Measurements from ENCODE around the gene MANF. TPM values are rescaled to one million over a fixed set of nuclear protein-coding genes. Genes with fewer than 3 reads are reported as not detected.

MANF gene
- total and polyA plus RNA-seq, 2 experiments from 2014 or later = 48.7 to 92.7 TPM

GRCh38 chr3:51336261-51336660 lies 48.8 kb upstream of the MANF start:
- ATAC-seq = peak; percentile 80
- peaks cover 4% of the 10 kb centered on the region for H3K27me3 Mint-ChIP-seq (ENCODE audit: insufficient read depth, low read depth, poor library complexity)

More at GRCh38 chr3:51336261-51336660, 48.8 kb upstream of the MANF start:
- H3K27ac ChIP-seq (ENCODE audit: low read depth) = no peak overlapping the region
- no peak overlapping the region for H2AFZ ChIP-seq
- H3K4me3 ChIP-seq = no peak overlapping the region
- Mint-ChIP-seq H3K36me3 (ENCODE audit: low read depth) (peaks cover 2% of the 10 kb centered on the region; the same call in 2 of the 3 replicates), H3K4me1 (peaks cover 19% of the 10 kb centered on the region), H3K9me3 (no peaks in the 10 kb centered on the region), H3K4me3 (no peak overlapping the region), H3K27ac (no peak overlapping the region)
- no peaks in the 10 kb centered on the region for H3K36me3 ChIP-seq (ENCODE audit: insufficient read depth)
- H4K20me1 ChIP-seq (replicated peaks; ENCODE audit: insufficient read depth) = no peaks in the 10 kb centered on the region
- DNase-seq (ENCODE audit: low spot score) = peak; percentile 61
- no peaks in the 10 kb centered on the region; the same call in 1 of the 2 replicates for H3K9me2 ChIP-seq (ENCODE audit: insufficient read depth)
- H3K27me3 ChIP-seq (ENCODE audit: insufficient read depth) = no peaks in the 10 kb centered on the region
- no peaks in the 10 kb centered on the region for H3F3A ChIP-seq (replicated peaks; ENCODE audit: low read depth)
- no peaks in the 10 kb centered on the region for H3K79me2 ChIP-seq (replicated peaks; ENCODE audit: insufficient read depth)
- H3K4me2 ChIP-seq = no peak overlapping the region
- TF ChIP-seq CTCF (conservative IDR thresholded peaks at IDR 0.05; ENCODE audit: low read depth in 2 of 2) = no peak
- TF ChIP-seq EZH2 (IDR thresholded peaks at IDR 0.05; ENCODE audit: low read depth, unreplicated experiment) = no peak
- TF ChIP-seq CREB1 (CRISPR knock-in tag; IDR thresholded peaks at IDR 0.05; ENCODE audit: low read depth) = no peak
- no peak for TF ChIP-seq EZH2phosphoT487 (IDR thresholded peaks at IDR 0.05; ENCODE audit: unreplicated experiment)
- no peak for TF ChIP-seq ZNF462 (CRISPR knock-in tag; IDR thresholded peaks at IDR 0.05)
- no peak for TF ChIP-seq ZNF331 (CRISPR knock-in tag; IDR thresholded peaks at IDR 0.05; ENCODE audit: low read depth)
- H3K4me1 ChIP-seq (ENCODE audit: insufficient read depth) = no peaks in the 10 kb centered on the region

Data from GM23338 (cell line).